K562 (cell line): ENCODE measurements around the gene MERTK. TPM values are rescaled to one million over a fixed set of nuclear protein-coding genes. Genes with fewer than 3 reads are reported as not detected.

Source experiments
- ATAC-seq: fragments of 200-7000 bp; cut with Tn5 transposase; 3 replicates; pipeline ENCODE4 v1.9.1; 2020; ENCODE audit warnings: moderate library complexity
- BruUV-seq: library from RNA; stranded (reverse); fragments of 400-500 nt; replicated peaks from 2 replicates; lab custom pipeline; 2021; lab: Mats Ljungman, UMichigan
- CTCF ChIA-PET: fragments of 300-600 bp; formaldehyde crosslinking; extraction: SDS; loops from one replicate; lab custom pipeline; 2021; ENCODE audit warnings: low intra/inter-chr PET ratio; lab: Yijun Ruan, JAX
- POLR2A ChIA-PET: fragments of 300-600, 350-650 bp; sonication (Branson Sonifier 250); formaldehyde crosslinking; extraction: SDS; loops from one replicate; lab custom pipeline; 2021; ENCODE audit warnings: antibody characterized with exemption, inconsistent platforms; lab: Yijun Ruan, JAX
- DNase-seq, 4 experiments: peaks; one replicate each; pipeline versions ENCODE4 v3.0.0 to v3.0.0-alpha.2; 2011 to 2018; ENCODE audit warnings: low spot score in 3 of 4, mixed read lengths in 3 of 4; ENCODE audit errors: extremely low read depth in 1 of 4
- FAIRE-seq: peaks from 2 replicates; lab custom pipeline; 2011; peaks lifted over from hg19 to GRCh38; lab: Jason Lieb, UNC
- H2AFZ ChIP-seq: 2 replicates; pipeline ENCODE4 v1.6.0; 2011; ENCODE audit warnings: low read depth, low read length, control low read depth, inconsistent platforms
- H3K27ac ChIP-seq: fragments of 200-600 bp; 3 replicates; pipeline ENCODE4 v1.8.0; 2011; ENCODE audit warnings: low read depth, mild to moderate bottlenecking, control low read depth, inconsistent platforms, low read length, moderate library complexity, mixed read lengths; ENCODE audit errors: extremely low read depth
- H3K27me3 ChIP-seq, 2 experiments: fragments of 300-600 bp in 1 of 2; 2 replicates in 1 of 2; 3 replicates in 1 of 2; pipeline versions ENCODE4 v1.6.0 to v1.8.0; 2011; ENCODE audit warnings: inconsistent platforms in 2 of 2, low read length in 2 of 2, mild to moderate bottlenecking in 1 of 2, mixed read lengths in 1 of 2, moderate library complexity in 1 of 2; ENCODE audit not compliant: control insufficient read depth in 2 of 2, insufficient read depth in 2 of 2
- H3K36me3 ChIP-seq: fragments of 300-600 bp; 3 replicates; pipeline ENCODE4 v1.8.0; 2011; ENCODE audit warnings: mild to moderate bottlenecking, low read length, inconsistent platforms; ENCODE audit not compliant: control insufficient read depth, insufficient read depth
- H3K4me1 ChIP-seq, 2 experiments: fragments of 200-600 bp in 1 of 2; replicated peaks in 1 of 2; 2 replicates in 1 of 2; 3 replicates in 1 of 2; pipeline versions ENCODE4 v1.5.1 to v1.8.0; 2011; ENCODE audit warnings: inconsistent platforms in 2 of 2, low read length in 2 of 2, mild to moderate bottlenecking in 1 of 2, mixed read lengths in 1 of 2, moderate library complexity in 1 of 2; ENCODE audit not compliant: control insufficient read depth in 2 of 2, insufficient read depth in 2 of 2
- H3K4me2 ChIP-seq: 2 replicates; pipeline ENCODE4 v1.6.1; 2011; ENCODE audit warnings: low read length, control low read depth, inconsistent platforms, mixed read lengths; ENCODE audit not compliant: insufficient read depth
- H3K4me3 ChIP-seq: fragments of 200-600 bp; sonication (generic), shearing (Covaris generic); 2 replicates; pipeline ENCODE4 v1.5.1; 2016; ENCODE audit warnings: control low read depth, inconsistent platforms
- H3K79me2 ChIP-seq: fragments of 200-600 bp; 3 replicates; pipeline ENCODE4 v1.8.0; 2011; ENCODE audit warnings: low read length, inconsistent platforms; ENCODE audit not compliant: control insufficient read depth, insufficient read depth
- H3K9ac ChIP-seq, 2 experiments: 2 replicates each; pipeline versions ENCODE4 v1.6.0 to v1.6.1; 2011; ENCODE audit warnings: low read depth in 2 of 2, low read length in 2 of 2, control low read depth in 1 of 2, inconsistent platforms in 1 of 2, mild to moderate bottlenecking in 1 of 2, mixed read lengths in 1 of 2; ENCODE audit not compliant: insufficient read depth in 1 of 2
- H3K9me1 ChIP-seq: one replicate; pipeline ENCODE4 v1.6.0; 2011; ENCODE audit warnings: inconsistent platforms, mild to moderate bottlenecking, low read length, moderate library complexity; ENCODE audit not compliant: control insufficient read depth, insufficient read depth
- H3K9me3 ChIP-seq: replicated peaks from 2 replicates; pipeline ENCODE4 v1.5.1; 2011; ENCODE audit warnings: low read depth, low read length, inconsistent platforms; ENCODE audit not compliant: control insufficient read depth, insufficient read depth
- H4K20me1 ChIP-seq: replicated peaks from 2 replicates; pipeline ENCODE4 v1.6.1; 2011; ENCODE audit warnings: low read length, inconsistent platforms, mixed read lengths; ENCODE audit not compliant: control insufficient read depth, insufficient read depth
- CCAR2 ChIP-seq: fragments of 200-400 bp; formaldehyde crosslinking; IDR thresholded peaks from 2 replicates; pipeline ENCODE4 v1.6.1; 2017; ENCODE audit warnings: mild to moderate bottlenecking, low read depth, low read length
- CEBPB ChIP-seq: fragments of 450-650 bp; IDR thresholded peaks from 2 replicates; pipeline ENCODE4 v1.6.1; 2016; ENCODE audit warnings: missing genetic modification characterization, missing compliant biosample characterization
- GTF2B ChIP-seq: IDR thresholded peaks from 2 replicates; pipeline ENCODE4 v1.6.1; 2011; ENCODE audit not compliant: insufficient read length; ENCODE audit errors: extremely low read depth
- HMG20A ChIP-seq: fragments of 450-650 bp; formaldehyde crosslinking; conservative IDR thresholded peaks from 2 replicates; pipeline ENCODE4 v1.4.0; 2020; ENCODE audit warnings: mild to moderate bottlenecking, mixed read lengths
- MYC ChIP-seq, 2 experiments: fragments of 250-450 bp in 1 of 2; sonication (Bioruptor Pico) in 1 of 2; IDR thresholded peaks; 2 replicates each; pipeline versions ENCODE4 v1.5.1 to v1.6.1; 2012 to 2021; ENCODE audit warnings: low read depth in 2 of 2, borderline replicate concordance in 1 of 2, improper control_type of control experiment in 1 of 2, low read length in 1 of 2, mild to moderate bottlenecking in 1 of 2, moderate library complexity in 1 of 2
- NR1H2 ChIP-seq: sonication (generic); formaldehyde crosslinking; IDR thresholded peaks from 2 replicates; pipeline ENCODE4 v1.4.0; 2020; ENCODE audit warnings: mild to moderate bottlenecking, missing genetic modification reagents
- NR2C2 ChIP-seq, 2 experiments: fragments of 200-800 bp in 1 of 2; sonication (Bioruptor generic) in 1 of 2; sonication (generic) in 1 of 2; formaldehyde crosslinking in 1 of 2; IDR thresholded peaks; 2 replicates each; pipeline versions ENCODE4 v1.6.1 to v1.8.0; 2016 to 2022; ENCODE audit warnings: mild to moderate bottlenecking in 1 of 2, missing compliant biosample characterization in 1 of 2, missing genetic modification characterization in 1 of 2, missing genetic modification reagents in 1 of 2
- PPARD ChIP-seq: fragments of 250-450 bp; sonication (Bioruptor Pico); IDR thresholded peaks from 2 replicates; pipeline ENCODE4 v1.8.0; 2022; ENCODE audit warnings: inconsistent platforms, mild to moderate bottlenecking, moderate library complexity
- RCOR1 ChIP-seq, 2 experiments: IDR thresholded peaks; 2 replicates each; pipeline ENCODE4 v1.6.1; 2012; ENCODE audit warnings: low read depth in 2 of 2, low read length in 2 of 2, borderline replicate concordance in 1 of 2, improper control_type of control experiment in 1 of 2
- SMC3 ChIP-seq: conservative IDR thresholded peaks from 2 replicates; pipeline ENCODE4 v1.6.1; 2011; ENCODE audit warnings: low read depth, low read length, improper control_type of control experiment; ENCODE audit not compliant: insufficient read depth
- SP1 ChIP-seq: sonication (generic); formaldehyde crosslinking; IDR thresholded peaks from 2 replicates; pipeline ENCODE4 v1.8.1; 2022; ENCODE audit warnings: mild to moderate bottlenecking, missing genetic modification reagents
- TAF7 ChIP-seq: fragments of 450-650 bp; IDR thresholded peaks from 2 replicates; pipeline ENCODE4 v1.6.1; 2016; ENCODE audit warnings: missing genetic modification characterization, missing compliant biosample characterization
- TCF7 ChIP-seq: sonication (generic); IDR thresholded peaks from 2 replicates; pipeline ENCODE4 v1.6.1; 2016; ENCODE audit warnings: antibody characterized with exemption, borderline replicate concordance
- ZNF232 ChIP-seq: sonication (generic); formaldehyde crosslinking; IDR thresholded peaks from 2 replicates; pipeline ENCODE4 v1.8.0; 2022; ENCODE audit warnings: mild to moderate bottlenecking, missing genetic modification reagents
- ZNF263 ChIP-seq: sonication (generic); formaldehyde crosslinking; IDR thresholded peaks from 2 replicates; pipeline ENCODE4 v1.8.0; 2022; ENCODE audit warnings: mild to moderate bottlenecking, missing genetic modification reagents, borderline replicate concordance
- ZNF75A ChIP-seq: fragments of 450-650 bp; formaldehyde crosslinking; IDR thresholded peaks from 2 replicates; pipeline ENCODE4 v1.4.0; 2020; ENCODE audit warnings: mild to moderate bottlenecking
- ZNF766 ChIP-seq: fragments of 200-800 bp; sonication (Bioruptor generic); conservative IDR thresholded peaks from 2 replicates; pipeline ENCODE4 v1.6.1; 2016; ENCODE audit warnings: missing genetic modification characterization, missing compliant biosample characterization
- ZNF79 ChIP-seq: fragments of 250-450 bp; sonication (Bioruptor Pico); IDR thresholded peaks from 2 replicates; pipeline ENCODE4 v1.4.0; 2020; ENCODE audit warnings: low read depth, mild to moderate bottlenecking, moderate library complexity
- WGBS: fragments of 100-300 bp; shearing (Covaris generic); methylation state at CpG from one replicate; pipeline ENCODE4 v1.1.6; 2016; ENCODE audit warnings: low coverage, mixed read lengths; ENCODE audit not compliant: insufficient coverage; ENCODE audit errors: missing lambda C conversion rate; 5-methylcytosine and 5-hydroxymethylcytosine counted together
- in situ Hi-C: fragments of 300-500 bp; cut with MboI; formaldehyde crosslinking; loops from 4 replicates; pipeline ENCODE4 v1.15.0; 2018; ENCODE audit warnings: inconsistent platforms, mixed read lengths
- intact Hi-C: fragments of 100-400 bp; cut with micrococcal nuclease; formaldehyde crosslinking; loops from 2 replicates; pipeline ENCODE4 v1.14.2; 2022
- polyA plus RNA-seq, 8 experiments: library from polyadenylated mRNA; depleted of rRNA in 4 of 8; stranded (reverse) in 5 of 8; unstranded in 3 of 8; fragments of >200 nt; fragmentation: Nextera tagmentation in 2 of 8; fragmentation: Illumina TruSeq in 1 of 8; extraction: Ambion mirVana in 2 of 8; extraction: Trizol in 1 of 8; gene quantifications; 2 replicates each; pipeline versions ENCODE4 v1.2.1 to v1.2.3, GENCODE V29; 2011 to 2014; ENCODE audit warnings: inconsistent platforms in 1 of 8, missing spikeins in 1 of 8
- total RNA-seq, 7 experiments: library from RNA; depleted of rRNA in 6 of 7; stranded (reverse); fragments of >200 nt in 6 of 7; fragmentation: Illumina TruSeq in 2 of 7; extraction: Trizol in 2 of 7; gene quantifications; 2 replicates each; pipeline versions ENCODE4 v1.2.1 to v1.2.3, GENCODE V29; 2011 to 2021; ENCODE audit warnings: low replicate concordance in 1 of 7

MERTK gene
- total and polyA plus RNA-seq, 9 of the 15 experiments (the other 6 are each of a cell fraction or from before 2014, with no cell fraction given) = 0.23 to 1.6 (median 0.74) TPM

- intact Hi-C loops (no loop called here), in situ Hi-C loops (no loop called here)
- POLR2A ChIA-PET = interaction anchor here (0.6 to 1.6 kb wide), 3 partner anchors 17 to 68 kb away, joined by 3 to 5 read pairs (median 4); no protein-coding TSS in a partner anchor
- Histone ChIP-seq H3K27ac (no peak overlapping the region), H4K20me1 (no peaks in the 10 kb centered on the region), H3K9ac (no peak overlapping the region), H3K9me1 (no peaks in the 10 kb centered on the region), H2AFZ (no peak overlapping the region; the same call in 1 of the 2 replicates), H3K27me3 (no peaks in the 10 kb centered on the region), H3K4me3 (no peak overlapping the region), H3K36me3 (no peaks in the 10 kb centered on the region), H3K9me3 (no peaks in the 10 kb centered on the region), H3K4me1 (peaks cover 0 to 14% of the 10 kb centered on the region in 2 experiments; a peak in 3 of 5 replicates), H3K4me2 (no peak overlapping the region), H3K79me2 (no peaks in the 10 kb centered on the region)
- no peak for DNase-seq
- TF ChIP-seq HMG20A (CRISPR knock-in tag) (no peak), PPARD (CRISPR knock-in tag) (no peak), ZNF263 (no peak), TCF7 (no peak), NR2C2 (CRISPR knock-in tag; IDR thresholded peaks at IDR 0.05) (no peak), NR2C2 (tag; IDR thresholded peaks at IDR 0.05) (no peak), SMC3 (no peak), ZNF75A (CRISPR knock-in tag) (no peak), MYC (IDR thresholded peaks at IDR 0.05; ENCODE audit: low read depth, low read length) (no peak), MYC (CRISPR knock-in tag; IDR thresholded peaks at IDR 0.05; ENCODE audit: borderline replicate concordance, low read depth) (no peak), ZNF232 (CRISPR knock-in tag) (no peak), SP1 (CRISPR knock-in tag) (no peak), ZNF766 (no peak), GTF2B (no peak), ZNF79 (CRISPR knock-in tag) (no peak), RCOR1 (IDR thresholded peaks at IDR 0.05; ENCODE audit: borderline replicate concordance in 1 of 2, low read depth in 2 of 2, low read length in 2 of 2) (no peak), NR1H2 (CRISPR knock-in tag) (no peak), CEBPB (tag) (no peak), TAF7 (tag) (no peak), CCAR2 (no peak)
- peak; percentile 69 for ATAC-seq
- no peak for FAIRE-seq
- CTCF ChIA-PET = no interaction called here
- no TSS peak for BruUV-seq
- WGBS = 11% methylated on average over 6 of the region's 6 CpGs
Observed at GRCh38 chr2:111986116-111986900, 87.9 kb downstream of the MERTK start.
